H9 (cell line): ENCODE measurements around the gene RNF175. TPM values are rescaled to one million over a fixed set of nuclear protein-coding genes. Genes with fewer than 3 reads are reported as not detected.

ENCODE experiments used
- DNase-seq: peaks from one replicate; pipeline ENCODE4 v3.0.0-alpha.2; 2017
- H2AFZ ChIP-seq: one replicate; pipeline ENCODE4 v1.6.1; 2013; ENCODE audit warnings: mild to moderate bottlenecking, low read length, control low read depth, moderate library complexity
- H2AK5ac ChIP-seq: 2 replicates; pipeline ENCODE4 v1.6.1; 2013; ENCODE audit warnings: low read length, control low read depth, mixed read lengths; ENCODE audit not compliant: insufficient read length
- H2BK120ac ChIP-seq: one replicate; pipeline ENCODE4 v1.6.1; 2013; ENCODE audit warnings: low read depth, mild to moderate bottlenecking, low read length, control low read depth, inconsistent platforms; ENCODE audit not compliant: poor library complexity, severe bottlenecking
- H2BK12ac ChIP-seq: 2 replicates; pipeline ENCODE4 v1.6.1; 2013; ENCODE audit warnings: low read length, control low read depth, mixed read lengths, low read depth; ENCODE audit not compliant: insufficient read length
- H2BK15ac ChIP-seq: 2 replicates; pipeline ENCODE4 v1.6.1; 2013; ENCODE audit warnings: low read depth, low read length, control low read depth
- H2BK20ac ChIP-seq: one replicate; pipeline ENCODE4 v1.6.1; 2013; ENCODE audit warnings: low read depth, mild to moderate bottlenecking, low read length, control low read depth, inconsistent platforms; ENCODE audit not compliant: poor library complexity, severe bottlenecking
- H2BK5ac ChIP-seq: 2 replicates; pipeline ENCODE4 v1.6.1; 2013; ENCODE audit warnings: low read length, control low read depth, mixed read lengths; ENCODE audit not compliant: insufficient read length
- H3K14ac ChIP-seq: 2 replicates; pipeline ENCODE4 v1.6.1; 2013; ENCODE audit warnings: low read length, control low read depth; ENCODE audit not compliant: insufficient read depth
- H3K18ac ChIP-seq: 2 replicates; pipeline ENCODE4 v1.6.1; 2013; ENCODE audit warnings: low read depth, mild to moderate bottlenecking, mixed read lengths, low read length, control low read depth; ENCODE audit not compliant: insufficient read length
- H3K23ac ChIP-seq: 2 replicates; pipeline ENCODE4 v1.6.1; 2013; ENCODE audit warnings: low read length, control low read depth, mixed read lengths, low read depth; ENCODE audit not compliant: insufficient read length
- H3K23me2 ChIP-seq: 2 replicates; pipeline ENCODE4 v1.6.1; 2013; ENCODE audit warnings: low read depth, mild to moderate bottlenecking, mixed read lengths, low read length, control low read depth; ENCODE audit not compliant: insufficient read length, poor library complexity, severe bottlenecking
- H3K27ac ChIP-seq: 2 replicates; pipeline ENCODE4 v1.5.1; 2013; ENCODE audit warnings: low read length, control low read depth, mixed read lengths, low read depth; ENCODE audit not compliant: insufficient read length
- H3K27me3 ChIP-seq: 2 replicates; pipeline ENCODE4 v1.6.1; 2013; ENCODE audit warnings: low read length, control low read depth, inconsistent platforms; ENCODE audit not compliant: insufficient read depth
- H3K4ac ChIP-seq: 2 replicates; pipeline ENCODE4 v1.6.1; 2013; ENCODE audit warnings: low read depth, mild to moderate bottlenecking, control low read depth, inconsistent platforms, low read length, moderate library complexity
- H3K4me1 ChIP-seq: 2 replicates; pipeline ENCODE4 v1.6.1; 2013; ENCODE audit warnings: low read length, control low read depth, inconsistent platforms; ENCODE audit not compliant: insufficient read depth
- H3K4me2 ChIP-seq: 2 replicates; pipeline ENCODE4 v1.6.1; 2013; ENCODE audit warnings: low read length, control low read depth, mixed read lengths; ENCODE audit not compliant: insufficient read length, insufficient read depth
- H3K56ac ChIP-seq: 2 replicates; pipeline ENCODE4 v1.6.1; 2013; ENCODE audit warnings: low read depth, mild to moderate bottlenecking, mixed read lengths, low read length, control low read depth; ENCODE audit not compliant: insufficient read length
- H3K79me1 ChIP-seq: 2 replicates; pipeline ENCODE4 v1.6.1; 2013; ENCODE audit warnings: low read depth, mild to moderate bottlenecking, moderate library complexity, low read length, control low read depth, inconsistent platforms; ENCODE audit not compliant: insufficient read depth, poor library complexity, severe bottlenecking
- H3K79me2 ChIP-seq: 2 replicates; pipeline ENCODE4 v1.6.1; 2013; ENCODE audit warnings: low read length, control low read depth, inconsistent platforms; ENCODE audit not compliant: insufficient read depth
- H3K9ac ChIP-seq: 2 replicates; pipeline ENCODE4 v1.6.1; 2013; ENCODE audit warnings: low read length, control low read depth, mixed read lengths; ENCODE audit not compliant: insufficient read length; ENCODE audit errors: extremely low read depth
- H3K9me3 ChIP-seq: one replicate; pipeline ENCODE4 v1.6.1; 2013; ENCODE audit warnings: low read depth, low read length, inconsistent platforms; ENCODE audit not compliant: control insufficient read depth
- H3T11ph ChIP-seq: one replicate; pipeline ENCODE4 v1.6.1; 2013; ENCODE audit warnings: mild to moderate bottlenecking, low read length, control low read depth, inconsistent platforms
- H4K20me1 ChIP-seq: one replicate; pipeline ENCODE4 v1.6.1; 2013; ENCODE audit not compliant: control insufficient read depth, insufficient read length, insufficient read depth
- H4K5ac ChIP-seq: 2 replicates; pipeline ENCODE4 v1.6.1; 2013; ENCODE audit warnings: low read depth, mild to moderate bottlenecking, mixed read lengths, low read length, control low read depth; ENCODE audit not compliant: insufficient read length
- H4K8ac ChIP-seq: replicated peaks from 2 replicates; pipeline ENCODE4 v1.6.1; 2013; ENCODE audit warnings: low read length, control low read depth, mixed read lengths, low read depth; ENCODE audit not compliant: insufficient read length
- H4K91ac ChIP-seq: 2 replicates; pipeline ENCODE4 v1.6.1; 2013; ENCODE audit warnings: low read depth, mild to moderate bottlenecking, moderate library complexity, mixed read lengths, low read length, control low read depth; ENCODE audit not compliant: insufficient read length
- H3K27ac Mint-ChIP-seq, 3 experiments: 2 replicates in 2 of 3; 3 replicates in 1 of 3; pipeline ENCODE4 v1.8.0; 2020 to 2021; ENCODE audit warnings: mixed read lengths in 3 of 3, mild to moderate bottlenecking in 1 of 3, moderate library complexity in 1 of 3
- H3K27me3 Mint-ChIP-seq: 2 replicates; pipeline ENCODE4 v1.8.0; 2021; ENCODE audit warnings: low read depth, mild to moderate bottlenecking, moderate library complexity, mixed read lengths
- H3K36me3 Mint-ChIP-seq, 3 experiments: 2 replicates in 2 of 3; 3 replicates in 1 of 3; pipeline ENCODE4 v1.8.0; 2020 to 2021; ENCODE audit warnings: low read depth in 3 of 3, mixed read lengths in 3 of 3; ENCODE audit not compliant: insufficient read depth in 1 of 3
- H3K4me1 Mint-ChIP-seq, 2 experiments: 2 replicates each; pipeline ENCODE4 v1.8.0; 2020; ENCODE audit warnings: mixed read lengths in 2 of 2
- H3K4me3 Mint-ChIP-seq, 2 experiments: 2 replicates in 1 of 2; 3 replicates in 1 of 2; pipeline ENCODE4 v1.8.0; 2020 to 2021; ENCODE audit warnings: mild to moderate bottlenecking in 2 of 2, mixed read lengths in 2 of 2, moderate library complexity in 1 of 2
- H3K9me3 Mint-ChIP-seq, 2 experiments: 2 replicates in 1 of 2; 3 replicates in 1 of 2; pipeline ENCODE4 v1.8.0; 2020; ENCODE audit warnings: mild to moderate bottlenecking in 2 of 2, mixed read lengths in 2 of 2, moderate library complexity in 1 of 2
- total RNA-seq: library from RNA; stranded (reverse); gene quantifications from 2 replicates; pipeline ENCODE4 v1.2.1, GENCODE V29; 2021
- TF ChIP-seq, protein P1 (sequence below): fragments of 200-600 bp; sonication (generic); conservative IDR thresholded peaks from 3 replicates; pipeline ENCODE4 v1.8.0; 2021; ENCODE audit warnings: antibody characterized with exemption, mild to moderate bottlenecking

The RNF175 gene
- total RNA-seq, 1 experiment from 2014 or later = 4.3 TPM

DNA sequence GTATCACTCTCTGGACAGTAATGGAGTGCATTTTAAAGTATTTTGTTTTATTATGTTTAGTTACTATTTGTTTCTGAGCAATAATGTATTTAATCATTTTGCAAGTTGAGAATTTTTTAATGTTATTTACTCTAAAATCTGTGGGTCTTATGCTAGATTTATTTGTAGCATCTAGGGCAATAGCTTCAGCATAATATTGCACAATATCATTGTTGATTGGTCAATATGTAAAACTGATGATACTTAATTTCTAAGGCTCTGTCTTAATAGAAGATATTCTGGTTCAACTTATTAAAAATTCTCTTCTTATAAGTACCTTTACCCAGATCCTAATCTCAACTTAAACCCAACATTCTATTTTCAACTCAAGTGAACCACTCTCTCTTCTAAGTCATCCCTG is 17.6 kb upstream of the RNF175 start:
- Mint-ChIP-seq H3K36me3 (peaks cover 19 to 28% (median 22%) of the 10 kb centered on the region in 3 experiments), H3K27me3 (no peaks in the 10 kb centered on the region), H3K4me3 (no peak overlapping the region), H3K27ac (no peak overlapping the region), H3K4me1 (peaks cover 19 to 25% of the 10 kb centered on the region in 2 experiments), H3K9me3 (peaks cover 5 to 7% of the 10 kb centered on the region in 2 experiments; a peak in 3 of 5 replicates)
- Histone ChIP-seq H3T11ph (no peak overlapping the region), H3K9ac (no peak overlapping the region), H3K4me2 (no peak overlapping the region), H4K91ac (no peak overlapping the region), H2AK5ac (no peak overlapping the region), H2BK12ac (no peak overlapping the region), H4K5ac (no peak overlapping the region), H3K14ac (no peak overlapping the region), H3K79me1 (no peaks in the 10 kb centered on the region), H3K56ac (no peak overlapping the region), H3K23me2 (no peaks in the 10 kb centered on the region), H2BK15ac (no peak overlapping the region), H2BK20ac (no peak overlapping the region), H3K4me1 (no peaks in the 10 kb centered on the region; the same call in 1 of the 2 replicates), H2BK120ac (no peak overlapping the region), H4K8ac (no peak overlapping the region), H3K27ac (no peak overlapping the region), H3K4ac (no peak overlapping the region), H3K23ac (no peak overlapping the region), H3K27me3 (no peaks in the 10 kb centered on the region), H2AFZ (no peak overlapping the region), H3K18ac (no peak overlapping the region), H3K9me3 (no peaks in the 10 kb centered on the region), H4K20me1 (no peaks in the 10 kb centered on the region), H2BK5ac (no peak overlapping the region), H3K79me2 (no peaks in the 10 kb centered on the region)
- DNase-seq = no peak
- TF ChIP-seq, protein P1, sequence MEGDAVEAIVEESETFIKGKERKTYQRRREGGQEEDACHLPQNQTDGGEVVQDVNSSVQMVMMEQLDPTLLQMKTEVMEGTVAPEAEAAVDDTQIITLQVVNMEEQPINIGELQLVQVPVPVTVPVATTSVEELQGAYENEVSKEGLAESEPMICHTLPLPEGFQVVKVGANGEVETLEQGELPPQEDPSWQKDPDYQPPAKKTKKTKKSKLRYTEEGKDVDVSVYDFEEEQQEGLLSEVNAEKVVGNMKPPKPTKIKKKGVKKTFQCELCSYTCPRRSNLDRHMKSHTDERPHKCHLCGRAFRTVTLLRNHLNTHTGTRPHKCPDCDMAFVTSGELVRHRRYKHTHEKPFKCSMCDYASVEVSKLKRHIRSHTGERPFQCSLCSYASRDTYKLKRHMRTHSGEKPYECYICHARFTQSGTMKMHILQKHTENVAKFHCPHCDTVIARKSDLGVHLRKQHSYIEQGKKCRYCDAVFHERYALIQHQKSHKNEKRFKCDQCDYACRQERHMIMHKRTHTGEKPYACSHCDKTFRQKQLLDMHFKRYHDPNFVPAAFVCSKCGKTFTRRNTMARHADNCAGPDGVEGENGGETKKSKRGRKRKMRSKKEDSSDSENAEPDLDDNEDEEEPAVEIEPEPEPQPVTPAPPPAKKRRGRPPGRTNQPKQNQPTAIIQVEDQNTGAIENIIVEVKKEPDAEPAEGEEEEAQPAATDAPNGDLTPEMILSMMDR = no peak
